Measurements from ENCODE around the gene GATD1. TPM values are rescaled to one million over a fixed set of nuclear protein-coding genes. Genes with fewer than 3 reads are reported as not detected.

The GATD1 gene
- total RNA-seq, 1 experiment from 2014 or later, result 83.3 TPM

DNA sequence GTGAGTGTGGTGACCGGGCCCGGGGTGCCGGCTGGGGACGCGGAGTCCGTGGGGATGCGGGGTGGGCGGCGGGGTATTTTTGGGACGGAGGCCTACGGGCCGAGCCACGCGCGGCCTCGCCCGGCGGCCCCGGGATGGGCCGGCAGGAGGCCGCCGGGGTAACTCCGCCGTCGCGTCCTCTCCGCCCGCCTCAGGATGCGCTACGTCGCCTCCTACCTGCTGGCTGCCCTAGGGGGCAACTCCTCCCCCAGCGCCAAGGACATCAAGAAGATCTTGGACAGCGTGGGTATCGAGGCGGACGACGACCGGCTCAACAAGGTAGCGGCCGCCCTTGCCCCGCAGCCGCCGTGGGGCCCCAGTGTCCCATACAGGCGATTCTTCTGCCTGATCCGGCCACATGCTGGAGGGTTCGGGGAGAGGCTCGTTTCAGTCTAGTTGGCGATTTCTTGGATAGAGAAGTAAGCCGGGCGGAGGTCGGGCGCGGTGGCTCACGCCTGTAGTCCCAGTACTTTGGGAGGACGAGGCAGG, 32.8 kb upstream of the GATD1 start:
- BruUV-seq (replicated peaks), result TSS peak; percentile 68
- peak overlapping the region; percentile 94 for H3K4me3 Mint-ChIP-seq (ENCODE audit: low read depth, unreplicated experiment)
- intact Hi-C loops (cut with micrococcal nuclease; ENCODE audit: unreplicated experiment), result no loop called here
- peak overlapping the region; percentile 88 for H3K27ac Mint-ChIP-seq (ENCODE audit: unreplicated experiment)
- DNase-seq, result no peak
- peaks cover 93% of the 10 kb centered on the region for H3K36me3 Mint-ChIP-seq (ENCODE audit: insufficient read depth, unreplicated experiment)
- CTCF ChIA-PET, result interaction anchor here (0.7 to 0.8 kb wide), 2 partner anchors 9 kb away, joined by 5 read pairs; no protein-coding TSS in a partner anchor
- no peaks in the 10 kb centered on the region for H3K27me3 Mint-ChIP-seq (ENCODE audit: unreplicated experiment)
- TF ChIP-seq, protein P1, sequence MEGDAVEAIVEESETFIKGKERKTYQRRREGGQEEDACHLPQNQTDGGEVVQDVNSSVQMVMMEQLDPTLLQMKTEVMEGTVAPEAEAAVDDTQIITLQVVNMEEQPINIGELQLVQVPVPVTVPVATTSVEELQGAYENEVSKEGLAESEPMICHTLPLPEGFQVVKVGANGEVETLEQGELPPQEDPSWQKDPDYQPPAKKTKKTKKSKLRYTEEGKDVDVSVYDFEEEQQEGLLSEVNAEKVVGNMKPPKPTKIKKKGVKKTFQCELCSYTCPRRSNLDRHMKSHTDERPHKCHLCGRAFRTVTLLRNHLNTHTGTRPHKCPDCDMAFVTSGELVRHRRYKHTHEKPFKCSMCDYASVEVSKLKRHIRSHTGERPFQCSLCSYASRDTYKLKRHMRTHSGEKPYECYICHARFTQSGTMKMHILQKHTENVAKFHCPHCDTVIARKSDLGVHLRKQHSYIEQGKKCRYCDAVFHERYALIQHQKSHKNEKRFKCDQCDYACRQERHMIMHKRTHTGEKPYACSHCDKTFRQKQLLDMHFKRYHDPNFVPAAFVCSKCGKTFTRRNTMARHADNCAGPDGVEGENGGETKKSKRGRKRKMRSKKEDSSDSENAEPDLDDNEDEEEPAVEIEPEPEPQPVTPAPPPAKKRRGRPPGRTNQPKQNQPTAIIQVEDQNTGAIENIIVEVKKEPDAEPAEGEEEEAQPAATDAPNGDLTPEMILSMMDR (IDR thresholded peaks at IDR 0.05; ENCODE audit: unreplicated experiment), result no peak
- no peaks in the 10 kb centered on the region for H3K9me3 Mint-ChIP-seq (ENCODE audit: low read depth, unreplicated experiment)
- H3K4me1 Mint-ChIP-seq (ENCODE audit: low read depth, unreplicated experiment), result peaks cover 19% of the 10 kb centered on the region

- CTCF ChIA-PET, result interaction anchor here (0.8 to 1.2 kb wide), 2 partner anchors 9 to 10 kb away, joined by 3 to 5 read pairs; partner anchors contain the start of gene PNPLA2
- BruUV-seq (replicated peaks), result no TSS peak
- Mint-ChIP-seq H3K4me1 (ENCODE audit: low read depth, unreplicated experiment) (peaks cover 19% of the 10 kb centered on the region), H3K27me3 (ENCODE audit: unreplicated experiment) (no peaks in the 10 kb centered on the region), H3K4me3 (ENCODE audit: low read depth, unreplicated experiment) (peak within 1 kb of the TSS; percentile 94), H3K36me3 (ENCODE audit: insufficient read depth, unreplicated experiment) (peaks cover 92% of the 10 kb centered on the region), H3K9me3 (ENCODE audit: low read depth, unreplicated experiment) (no peaks in the 10 kb centered on the region), H3K27ac (ENCODE audit: unreplicated experiment) (peak within 1 kb of the TSS; percentile 88)
- DNase-seq, result peak; percentile 97
- intact Hi-C loops (cut with micrococcal nuclease; ENCODE audit: unreplicated experiment), result no loop called here
- TF ChIP-seq, protein P1 (IDR thresholded peaks at IDR 0.05; ENCODE audit: unreplicated experiment), result no peak
These were observed 32.2 kb upstream of the GATD1 start, which contains the start of gene RPLP2 for GRCh38 chr11:809287-810039. Gene RPLP2, plus strand, starts transcription at chr11:809967. Its CDS starts 268 bp downstream, at chr11:810235.

- CTCF ChIA-PET, result interaction anchor here (0.9 to 1.2 kb wide), 2 partner anchors 10 to 19 kb away, joined by 3 read pairs; partner anchors contain the start of genes CRACR2B and PNPLA2
- no peak for DNase-seq
- Mint-ChIP-seq H3K4me1 (ENCODE audit: low read depth, unreplicated experiment) (peaks cover 25% of the 10 kb centered on the region), H3K27ac (ENCODE audit: unreplicated experiment) (peak overlapping the region; percentile 88), H3K9me3 (ENCODE audit: low read depth, unreplicated experiment) (no peaks in the 10 kb centered on the region), H3K36me3 (ENCODE audit: insufficient read depth, unreplicated experiment) (peaks cover 92% of the 10 kb centered on the region), H3K27me3 (ENCODE audit: unreplicated experiment) (no peaks in the 10 kb centered on the region), H3K4me3 (ENCODE audit: low read depth, unreplicated experiment) (peak overlapping the region; percentile 94)
- TF ChIP-seq, protein P1 (IDR thresholded peaks at IDR 0.05; ENCODE audit: unreplicated experiment), result peak; percentile 55
- intact Hi-C loops (cut with micrococcal nuclease; ENCODE audit: unreplicated experiment), result no loop called here
- TSS peak; percentile 73 for BruUV-seq (replicated peaks)
These were observed 31.4 kb upstream of the GATD1 start for GRCh38 chr11:808427-809286.

DNA sequence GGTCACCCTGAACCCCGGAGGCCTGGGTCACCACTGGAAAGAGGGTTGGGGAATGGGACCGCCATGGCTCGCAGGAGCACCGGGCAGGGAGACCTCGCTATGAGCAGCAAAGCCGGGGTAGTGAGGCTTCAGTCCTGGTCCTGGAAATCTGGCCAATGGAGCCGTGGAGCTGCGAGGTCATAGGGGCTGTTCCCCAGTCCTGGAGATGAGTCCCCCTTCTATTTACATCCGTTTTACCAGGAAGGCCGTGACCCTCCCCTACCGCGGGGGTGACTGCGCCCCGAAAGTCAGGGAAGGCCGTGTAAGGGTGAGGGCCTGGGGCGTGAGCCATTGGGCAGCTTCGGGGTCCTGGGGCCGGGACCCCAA, 27.3 kb upstream of the GATD1 start:
- H3K9me3 Mint-ChIP-seq (ENCODE audit: low read depth, unreplicated experiment), result no peaks in the 10 kb centered on the region
- H3K36me3 Mint-ChIP-seq (ENCODE audit: insufficient read depth, unreplicated experiment), result peaks cover 81% of the 10 kb centered on the region
- TF ChIP-seq, protein P1 (IDR thresholded peaks at IDR 0.05; ENCODE audit: unreplicated experiment), result no peak
- no peaks in the 10 kb centered on the region for H3K27me3 Mint-ChIP-seq (ENCODE audit: unreplicated experiment)
- CTCF ChIA-PET, result interaction anchor here (2.0 kb wide), 1 partner anchor 30 kb away, joined by 5 read pairs; no protein-coding TSS in a partner anchor
- peak overlapping the region; percentile 36 for H3K27ac Mint-ChIP-seq (ENCODE audit: unreplicated experiment)
- peaks cover 17% of the 10 kb centered on the region for H3K4me1 Mint-ChIP-seq (ENCODE audit: low read depth, unreplicated experiment)
- BruUV-seq (replicated peaks), result no TSS peak
- intact Hi-C loops (cut with micrococcal nuclease; ENCODE audit: unreplicated experiment), result no loop called here
- H3K4me3 Mint-ChIP-seq (ENCODE audit: low read depth, unreplicated experiment), result peak overlapping the region; percentile 73
- no peak for DNase-seq

Data from Calu3 (cell line).